HG03108 (cell line): Measurements from ENCODE around the gene TMEM19.

Source experiments
- ATAC-seq: cut with Tn5 transposase; IDR thresholded peaks from one replicate; pipeline ENCODE4 v1.9.1; 2021; ENCODE audit warnings: moderate library complexity; ENCODE audit not compliant: unreplicated experiment

The TMEM19 gene

GRCh38 chr12:71685914-71686657, at the start of gene TMEM19:
Gene TMEM19 (plus strand): TSS chr12:71686082. CDS start chr12:71686681, 599 bp downstream.
- peak; percentile 89 for ATAC-seq

GRCh38 chr12:71636704-71637115, 49.2 kb upstream of the TMEM19 start:
- ATAC-seq, result no peak

GRCh38 chr12:71638499-71638898, 47.4 kb upstream of the TMEM19 start:
- ATAC-seq, result no peak

- no peak for ATAC-seq
Measured at GRCh38 chr12:71639341-71639760, 46.5 kb upstream of the TMEM19 start.

- no peak for ATAC-seq
Measured at GRCh38 chr12:71640316-71640715, 45.6 kb upstream of the TMEM19 start.

GRCh38 chr12:71641390-71641789, 44.5 kb upstream of the TMEM19 start:
- ATAC-seq, result no peak

GRCh38 chr12:71642264-71642663, 43.6 kb upstream of the TMEM19 start:
- no peak for ATAC-seq

- no peak for ATAC-seq
Measured at GRCh38 chr12:71645268-71645667, 40.6 kb upstream of the TMEM19 start.

GRCh38 chr12:71646512-71646911, 39.4 kb upstream of the TMEM19 start:
- ATAC-seq, result no peak

- ATAC-seq, result no peak
Measured at GRCh38 chr12:71648537-71648936, 37.3 kb upstream of the TMEM19 start.

- ATAC-seq, result no peak
Measured at GRCh38 chr12:71649401-71649800, 36.5 kb upstream of the TMEM19 start.

- ATAC-seq, result no peak
Measured at GRCh38 chr12:71652656-71653055, 33.2 kb upstream of the TMEM19 start.

- ATAC-seq, result no peak
Measured at GRCh38 chr12:71653137-71653536, 32.7 kb upstream of the TMEM19 start.

GRCh38 chr12:71654200-71654599, 31.7 kb upstream of the TMEM19 start:
- no peak for ATAC-seq

GRCh38 chr12:71655495-71655894, 30.4 kb upstream of the TMEM19 start:
- ATAC-seq, result no peak

GRCh38 chr12:71655907-71656306, 30.0 kb upstream of the TMEM19 start:
- no peak for ATAC-seq

GRCh38 chr12:71656740-71657139, 29.1 kb upstream of the TMEM19 start:
- ATAC-seq, result no peak

- ATAC-seq, result no peak
Measured at GRCh38 chr12:71661977-71662530, 23.8 kb upstream of the TMEM19 start.

GRCh38 chr12:71662849-71663560, 22.9 kb upstream of the TMEM19 start:
- peak; percentile 10 for ATAC-seq

GRCh38 chr12:71663561-71664410, 22.1 kb upstream of the TMEM19 start, which contains the start of the genes THAP2 and ZFC3H1:
Gene THAP2 (plus strand): TSS chr12:71664301. CDS start chr12:71664510, 209 bp downstream.
Gene ZFC3H1 (minus strand): TSS chr12:71663848. CDS start chr12:71663610, 238 bp downstream.
- peak; percentile 91 for ATAC-seq
